HG02870 (cell line): ENCODE measurements around the gene TAS2R30.

Source experiments
- ATAC-seq: cut with Tn5 transposase; IDR thresholded peaks from one replicate; pipeline ENCODE4 v1.9.1; 2021; ENCODE audit warnings: mild to moderate bottlenecking, moderate library complexity; ENCODE audit not compliant: unreplicated experiment

Gene TAS2R30

GRCh38 chr12:11134305-11134704 lies at the start of gene TAS2R30:
TAS2R30 (minus strand) TSS chr12:11134644; CDS start chr12:11134244, 400 bp downstream.
- ATAC-seq, result no peak

GRCh38 chr12:11183011-11183410 lies 48.6 kb upstream of the TAS2R30 start:
- ATAC-seq, result no peak

GRCh38 chr12:11182529-11182928 lies 48.1 kb upstream of the TAS2R30 start:
- no peak for ATAC-seq

GRCh38 chr12:11178250-11178649 lies 43.8 kb upstream of the TAS2R30 start:
- ATAC-seq, result no peak

- no peak for ATAC-seq
Observed at GRCh38 chr12:11174022-11174421, 39.6 kb upstream of the TAS2R30 start.

- ATAC-seq, result no peak
Observed at GRCh38 chr12:11171969-11172675, 37.7 kb upstream of the TAS2R30 start.

- ATAC-seq, result peak; percentile 93
Observed at GRCh38 chr12:11171145-11171968, 36.9 kb upstream of the TAS2R30 start, which contains the start of gene SMIM10L1. SMIM10L1 (plus strand) TSS chr12:11171194; CDS start chr12:11171357, 163 bp downstream.

GRCh38 chr12:11170810-11171144 lies 36.3 kb upstream of the TAS2R30 start:
- no peak for ATAC-seq

- no peak for ATAC-seq
Observed at GRCh38 chr12:11166300-11166699, 31.9 kb upstream of the TAS2R30 start.

- no peak for ATAC-seq
Observed at GRCh38 chr12:11164384-11164783, 29.9 kb upstream of the TAS2R30 start.

GRCh38 chr12:11162502-11162901 lies 28.1 kb upstream of the TAS2R30 start:
- ATAC-seq, result no peak

GRCh38 chr12:11158885-11159444 lies 24.5 kb upstream of the TAS2R30 start:
- ATAC-seq, result no peak

GRCh38 chr12:11154400-11154925 lies 20.0 kb upstream of the TAS2R30 start:
- ATAC-seq, result no peak

GRCh38 chr12:11152725-11153124 lies 18.3 kb upstream of the TAS2R30 start:
- ATAC-seq, result no peak

- no peak for ATAC-seq
Observed at GRCh38 chr12:11150832-11151231, 16.4 kb upstream of the TAS2R30 start.

GRCh38 chr12:11147420-11147819 lies 13.0 kb upstream of the TAS2R30 start:
- ATAC-seq, result no peak

GRCh38 chr12:11144297-11144696 lies 9.9 kb upstream of the TAS2R30 start:
- ATAC-seq, result no peak

GRCh38 chr12:11143352-11143751 lies 8.9 kb upstream of the TAS2R30 start:
- no peak for ATAC-seq

- no peak for ATAC-seq
Observed at GRCh38 chr12:11136075-11136474, 1.6 kb upstream of the TAS2R30 start.

GRCh38 chr12:11133816-11134215 lies 628 bp downstream of the TAS2R30 start:
- no peak for ATAC-seq

GRCh38 chr12:11133162-11133561 lies 1.3 kb downstream of the TAS2R30 start:
- ATAC-seq, result no peak

GRCh38 chr12:11130999-11131398 lies 3.4 kb downstream of the TAS2R30 start:
- ATAC-seq, result no peak
